Right kidney (tissue), 1 donor: Measurements from ENCODE around the gene LRRC3C.

Experiments used
- DNase-seq: peaks from one replicate; pipeline ENCODE4 v3.0.0-alpha.2; 2016

The LRRC3C gene

DNA sequence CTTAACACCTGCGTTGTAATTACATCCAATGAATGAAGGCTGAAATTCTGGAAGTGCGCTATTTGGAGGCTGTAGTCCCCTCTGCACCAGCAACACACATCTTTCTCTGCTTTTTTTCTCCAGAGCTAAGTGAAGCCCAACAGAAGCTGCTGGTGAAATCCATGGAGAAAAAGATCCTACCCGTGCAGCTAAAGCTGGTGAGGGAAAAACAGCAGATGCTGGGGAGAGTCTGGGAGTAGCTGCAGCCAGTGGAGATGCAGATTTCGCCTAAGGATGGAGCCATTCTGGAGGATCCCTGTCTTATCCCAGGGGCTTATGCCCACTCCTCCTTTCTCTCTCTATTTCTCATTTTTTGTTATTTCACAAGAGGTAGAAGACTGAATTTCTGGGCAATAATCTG, 48.3 kb downstream of the LRRC3C start:
- no peak for DNase-seq

DNA sequence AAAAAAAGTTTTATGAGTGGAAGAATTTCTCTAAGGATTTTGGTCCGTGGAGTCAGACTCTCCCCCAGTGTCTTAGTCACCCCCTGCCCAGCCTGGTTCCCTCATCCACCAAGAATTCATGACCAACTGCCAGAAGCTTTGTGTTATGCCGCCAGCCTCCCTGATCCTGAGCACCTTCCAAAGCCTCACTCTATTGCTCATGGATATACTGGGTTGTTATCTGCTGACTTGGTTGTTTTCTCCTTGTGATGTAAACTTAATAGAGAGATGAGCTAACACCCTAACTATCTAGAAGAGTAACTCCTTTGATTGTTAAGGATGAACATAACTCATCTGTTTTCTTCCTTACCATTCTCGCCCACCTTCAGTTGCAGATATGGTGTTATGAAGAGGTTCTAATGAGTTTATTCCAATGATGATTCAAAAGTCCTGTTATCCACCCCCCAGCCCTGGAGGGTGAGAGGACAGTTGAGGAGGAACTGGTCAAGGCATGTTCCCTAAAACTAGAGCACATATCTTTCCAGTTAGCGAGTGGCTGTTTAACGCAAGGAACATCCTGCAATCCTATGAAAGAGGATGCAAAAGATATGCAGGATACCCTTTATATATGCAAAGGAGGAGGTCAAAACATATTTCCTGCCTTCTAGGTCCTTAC, 51.6 kb downstream of the LRRC3C start:
- no peak for DNase-seq

DNA sequence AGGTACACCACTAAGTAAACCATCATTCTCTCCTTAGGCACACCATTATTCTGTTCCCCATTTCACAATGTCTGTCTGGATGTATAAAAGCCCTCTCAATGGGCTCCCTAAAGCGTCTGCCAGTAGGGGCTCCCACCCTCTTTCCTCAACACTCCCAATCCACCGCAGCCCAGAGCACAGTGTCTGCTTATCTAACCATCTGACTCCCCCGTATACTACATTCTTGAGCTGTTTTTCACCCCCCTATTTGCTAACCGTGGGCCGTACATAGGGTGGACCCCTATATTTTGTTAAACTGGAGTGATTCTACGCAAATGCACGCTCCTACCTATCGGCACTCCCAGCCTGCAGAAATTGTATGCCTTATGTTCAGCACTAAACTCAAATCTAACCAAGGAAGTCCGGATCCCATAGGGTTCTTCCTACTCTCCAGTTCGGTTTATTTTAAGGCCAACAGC, 52.4 kb downstream of the LRRC3C start:
- DNase-seq, result peak; percentile 92

DNA sequence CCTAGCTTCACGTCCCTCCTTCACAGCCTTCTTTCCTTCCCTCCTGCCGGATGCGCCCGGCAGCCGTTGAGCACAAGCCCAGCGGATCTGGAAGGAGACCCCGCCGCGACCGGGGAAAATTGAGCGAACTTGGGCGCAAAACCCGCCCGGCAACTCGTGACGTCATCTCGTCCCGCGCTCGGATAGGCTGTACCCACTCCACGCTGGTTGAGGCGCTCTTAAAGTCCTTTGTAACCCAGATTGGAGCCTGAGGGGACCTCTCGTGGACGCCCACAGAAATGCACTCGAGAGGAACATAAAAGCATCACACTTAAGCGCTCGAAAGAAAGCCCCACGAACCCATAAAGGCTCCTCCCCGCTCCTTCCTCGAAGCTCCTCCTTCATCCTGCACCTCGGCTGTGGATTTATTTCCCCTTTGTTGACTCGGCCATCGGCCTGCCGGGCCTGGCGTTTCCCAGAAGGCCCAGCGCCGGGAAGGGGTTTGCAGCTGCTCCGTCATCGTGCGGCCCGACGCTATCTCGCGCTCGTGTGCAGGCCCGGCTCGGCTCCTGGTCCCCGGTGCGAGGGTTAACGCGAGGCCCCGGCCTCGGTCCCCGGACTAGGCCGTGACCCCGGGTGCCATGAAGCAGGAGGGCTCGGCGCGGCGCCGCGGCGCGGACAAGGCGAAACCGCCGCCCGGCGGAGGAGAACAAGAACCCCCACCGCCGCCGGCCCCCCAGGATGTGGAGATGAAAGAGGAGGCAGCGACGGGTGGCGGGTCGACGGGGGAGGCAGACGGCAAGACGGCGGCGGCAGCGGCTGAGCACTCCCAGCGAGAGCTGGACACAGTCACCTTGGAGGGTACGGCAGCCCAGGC, 53.0 kb downstream of the LRRC3C start, which contains the start of gene PSMD3:
PSMD3 (plus strand) TSS at position 457 of the 856 bp plus-strand sequence; CDS start at position 621, 164 bp downstream.
- DNase-seq, result peak; percentile 95

DNA sequence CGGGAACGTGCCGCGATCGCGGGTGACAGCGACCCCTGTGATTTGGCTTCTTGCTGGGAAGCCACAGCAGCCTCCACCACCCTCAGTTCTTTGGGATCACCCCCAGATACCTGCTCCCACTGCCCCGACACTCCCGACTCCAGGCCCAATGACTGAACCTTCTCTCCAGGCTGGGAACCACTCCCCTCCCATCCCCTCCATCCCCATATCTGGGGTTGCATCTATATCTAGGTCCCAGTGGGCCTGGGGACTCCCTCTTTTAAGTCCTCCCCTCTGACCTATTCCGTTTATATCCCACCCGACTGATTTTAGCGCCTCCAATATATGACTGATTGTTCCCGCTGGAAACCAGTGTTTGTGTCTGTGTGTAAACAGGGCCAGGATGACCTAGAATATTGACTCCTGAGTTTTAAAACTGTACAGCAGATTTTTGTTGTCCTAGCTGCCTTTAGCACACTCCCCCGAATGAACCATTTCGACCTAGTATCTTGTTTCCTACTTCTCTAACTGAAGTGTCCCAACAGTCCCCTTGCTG, 53.7 kb downstream of the LRRC3C start:
- no peak for DNase-seq

DNA sequence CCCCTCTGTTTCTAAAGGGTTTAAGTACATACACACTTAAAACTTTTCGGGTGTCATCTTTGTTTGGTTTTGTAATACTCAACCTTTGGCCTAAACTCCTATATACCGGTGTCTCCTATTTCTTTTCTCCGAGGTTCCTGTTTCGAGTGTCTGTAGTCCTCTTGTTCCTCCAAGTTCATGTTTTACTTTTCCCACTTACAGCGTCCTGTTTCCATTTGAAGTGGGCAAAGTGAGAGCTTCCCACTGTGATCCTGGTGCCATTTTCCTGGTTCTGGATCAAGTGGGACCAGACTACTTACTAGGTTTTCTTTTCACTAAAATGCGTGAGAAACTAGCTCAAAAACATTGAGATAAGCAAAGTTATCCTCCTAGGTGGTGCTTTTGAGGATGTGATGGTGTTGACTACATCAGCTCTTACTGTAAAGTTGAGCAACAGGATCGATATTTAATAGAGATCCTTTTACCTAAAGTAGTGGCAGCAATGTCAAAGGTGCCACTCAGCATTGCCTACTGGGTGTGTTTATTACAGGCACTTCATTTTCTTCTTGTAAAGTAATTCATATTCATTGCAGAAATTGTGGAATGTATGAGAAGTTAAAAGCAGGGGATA, 54.3 kb downstream of the LRRC3C start:
- DNase-seq, result peak; percentile 12

DNA sequence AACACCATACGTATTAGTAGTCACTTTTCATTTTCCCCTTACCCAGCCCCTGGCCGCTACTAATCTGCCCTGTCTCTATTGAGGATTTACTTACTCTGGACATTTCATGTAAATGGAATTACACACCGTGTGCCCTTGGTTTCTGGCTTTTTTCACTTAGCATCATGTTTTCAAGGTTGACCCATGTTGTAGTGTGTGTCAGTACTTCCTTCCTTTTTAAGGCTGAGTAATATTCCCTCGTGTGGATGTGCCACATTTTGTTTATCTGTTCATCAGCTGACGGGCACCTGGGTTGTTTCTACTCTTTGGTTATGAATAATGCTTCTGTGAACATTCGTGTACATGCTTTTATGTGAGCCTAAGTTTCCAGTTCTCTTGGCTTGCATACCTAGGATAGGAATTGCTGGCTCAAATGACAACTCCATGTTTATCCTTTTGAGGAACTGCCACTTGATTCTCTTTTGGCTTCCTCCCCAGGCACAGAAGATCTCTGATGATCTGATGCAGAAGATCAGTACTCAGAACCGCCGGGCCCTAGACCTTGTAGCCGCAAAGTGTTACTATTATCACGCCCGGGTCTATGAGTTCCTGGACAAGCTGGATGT, 60.8 kb downstream of the LRRC3C start:
- DNase-seq, result no peak

DNA sequence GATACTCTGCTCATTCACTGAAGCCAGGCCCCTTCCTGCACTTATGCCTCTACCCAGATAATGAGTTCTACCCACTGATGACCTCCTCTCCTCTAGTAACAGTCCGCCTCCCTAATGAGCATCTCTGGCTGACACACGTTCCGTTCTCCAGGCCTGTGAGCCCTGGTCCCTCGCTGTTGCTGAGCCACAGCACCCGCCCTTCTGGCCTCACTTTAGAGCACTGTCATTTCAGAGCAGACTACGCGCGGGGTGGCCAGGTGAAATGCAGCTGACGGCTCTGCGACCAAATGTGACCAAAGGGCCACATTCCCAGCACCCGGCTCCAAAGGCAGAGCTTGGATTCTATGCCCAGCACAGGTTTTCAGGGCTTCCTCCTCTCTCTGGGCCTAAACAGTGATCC, 66.9 kb downstream of the LRRC3C start:
- DNase-seq, result no peak
